HCT116 (cell line): ENCODE data around the gene ZEB1.

ENCODE experiments used
- ATF3 ChIP-seq: IDR thresholded peaks from 2 replicates; pipeline ENCODE4 v1.6.1; 2012
- CTCF ChIP-seq, 3 experiments: fragments of 200-600 bp in 1 of 3; sonication (generic) in 1 of 3; IDR thresholded peaks in 2 of 3; conservative IDR thresholded peaks in 1 of 3; 2 replicates each; pipeline ENCODE4 v1.5.1; 2012 to 2017; ENCODE audit warnings: low read depth in 2 of 3, low read length in 2 of 3, antibody characterized with exemption in 1 of 3, borderline replicate concordance in 1 of 3, control low read depth in 1 of 3, mild to moderate bottlenecking in 1 of 3, mixed read lengths in 1 of 3, mixed run types in 1 of 3, moderate library complexity in 1 of 3; ENCODE audit not compliant: insufficient read depth in 1 of 3
- EZH2 ChIP-seq: fragments of 200-600 bp; sonication (generic); IDR thresholded peaks from 2 replicates; pipeline ENCODE4 v1.6.1; 2017; ENCODE audit warnings: antibody characterized with exemption, mixed run types
- FOSL1 ChIP-seq: IDR thresholded peaks from 2 replicates; pipeline ENCODE4 v1.6.1; 2012; ENCODE audit warnings: low read depth
- JUND ChIP-seq: IDR thresholded peaks from 2 replicates; pipeline ENCODE4 v1.6.1; 2012
- POLR2A ChIP-seq: IDR thresholded peaks from 2 replicates; pipeline ENCODE4 v1.7.0; 2011; ENCODE audit warnings: borderline replicate concordance; ENCODE audit not compliant: insufficient read depth, insufficient read length; ENCODE audit errors: extremely low read depth
- POLR2AphosphoS5 ChIP-seq: IDR thresholded peaks from 2 replicates; pipeline ENCODE4 v1.6.1; 2011; ENCODE audit warnings: mild to moderate bottlenecking, low read depth, low read length, moderate library complexity
- REST ChIP-seq: IDR thresholded peaks from 2 replicates; pipeline ENCODE4 v1.6.1; 2012; ENCODE audit warnings: low read depth
- ZNF274 ChIP-seq: fragments of 200-500 bp; sonication (Bioruptor generic); IDR thresholded peaks from 2 replicates; pipeline ENCODE4 v1.6.1; 2014; ENCODE audit warnings: mild to moderate bottlenecking, low read depth, low read length, inconsistent platforms

- TF ChIP-seq FOSL1 = no peak
- peak in 1 of 3 experiments; percentile 57; a peak in 2 of 6 replicates for TF ChIP-seq CTCF (IDR thresholded peaks at IDR 0.05 in 2 of 3, conservative IDR thresholded peaks at IDR 0.05 in 1 of 3; ENCODE audit: borderline replicate concordance in 1 of 3, insufficient read depth in 1 of 3, low read depth in 2 of 3, low read length in 2 of 3)
- no peak for TF ChIP-seq EZH2
- TF ChIP-seq ZNF274 = no peak
- TF ChIP-seq JUND = no peak
- TF ChIP-seq POLR2A = no peak
- no peak for TF ChIP-seq REST
- no peak for TF ChIP-seq ATF3
- peak; percentile 63 for TF ChIP-seq POLR2AphosphoS5
Observed at GRCh38 chr10:31318854-31319601, at the start of gene ZEB1.
